Esophagus squamous epithelium (tissue), 5 donors: ENCODE results near the gene FITM1. TPM values are rescaled to one million over a fixed set of nuclear protein-coding genes. Genes with fewer than 3 reads are reported as not detected.
"Not testable (repeated sequence)": the region's sequence is repeated elsewhere in the genome, so short reads cannot be mapped to it uniquely, and the experiment has no call there.

Experiments
- DNase-seq: peaks from one replicate; lab custom pipeline; 2025; lab: John Stamatoyannopoulos, UW
- H3K27ac ChIP-seq, 4 donors: fragments of 200-600 bp; sonication (generic); one replicate each; pipeline ENCODE4 v1.5.1; 2016 to 2019; ENCODE audit warnings: mild to moderate bottlenecking in 1 of 4
- H3K27me3 ChIP-seq, 4 donors: fragments of 200-600 bp; sonication (generic); 1 replicate in 3 of 4; 2 replicates in 1 of 4; pipeline versions ENCODE4 v1.5.1 to v1.6.0; 2017 to 2021; ENCODE audit warnings: antibody characterized with exemption in 1 of 4
- H3K36me3 ChIP-seq, 3 donors: fragments of 200-600 bp; sonication (generic); one replicate each; pipeline ENCODE4 v1.5.1; 2016 to 2019
- H3K4me1 ChIP-seq, 3 donors: fragments of 200-600 bp; sonication (generic); one replicate each; pipeline ENCODE4 v1.5.1; 2017 to 2019
- H3K4me3 ChIP-seq, 4 donors: fragments of 200-600 bp; sonication (generic); 1 replicate in 3 of 4; 2 replicates in 1 of 4; pipeline ENCODE4 v1.5.1; 2016 to 2019; ENCODE audit warnings: mild to moderate bottlenecking in 2 of 4, moderate library complexity in 1 of 4
- H3K9me3 ChIP-seq, 3 donors: fragments of 200-600 bp; sonication (generic); one replicate each; pipeline ENCODE4 v1.5.1; 2016 to 2019
- POLR2A ChIP-seq, 4 donors: fragments of 450-650 bp; IDR thresholded peaks; one replicate each; pipeline ENCODE4 v1.6.1; 2017; ENCODE audit warnings: antibody characterized with exemption in 4 of 4, mild to moderate bottlenecking in 4 of 4, moderate library complexity in 3 of 4
- WGBS, 2 donors: methylation state at CpG; one replicate each; pipeline ENCODE4 v1.1.5; 2018; 5-methylcytosine and 5-hydroxymethylcytosine counted together
- intact Hi-C: fragments of 100-400 bp; cut with DNase I; formaldehyde crosslinking; loops from one replicate; pipeline ENCODE4 v1.15.0; 2022
- total RNA-seq, 4 donors: library from RNA; depleted of rRNA; stranded (reverse); fragments of >200 nt; gene quantifications; one replicate each; pipeline ENCODE4 v1.1.0, GENCODE V29; 2016
- TF ChIP-seq, protein P1 (sequence below), 6 experiments: fragments of 450-650 bp in 4 of 6; fragments of 200-600 bp in 2 of 6; sonication (generic) in 2 of 6; IDR thresholded peaks; one replicate each; pipeline ENCODE4 v1.5.1; 2016 to 2019; ENCODE audit warnings: antibody characterized with exemption in 6 of 6, mild to moderate bottlenecking in 4 of 6, moderate library complexity in 4 of 6
- donor health status: DM: yes; HTN: yes; CAD: no.

The FITM1 gene
- total RNA-seq, 4 donors from 2014 or later = 0.42 to 3.7 (median 0.95) TPM; not detected in 1

DNA sequence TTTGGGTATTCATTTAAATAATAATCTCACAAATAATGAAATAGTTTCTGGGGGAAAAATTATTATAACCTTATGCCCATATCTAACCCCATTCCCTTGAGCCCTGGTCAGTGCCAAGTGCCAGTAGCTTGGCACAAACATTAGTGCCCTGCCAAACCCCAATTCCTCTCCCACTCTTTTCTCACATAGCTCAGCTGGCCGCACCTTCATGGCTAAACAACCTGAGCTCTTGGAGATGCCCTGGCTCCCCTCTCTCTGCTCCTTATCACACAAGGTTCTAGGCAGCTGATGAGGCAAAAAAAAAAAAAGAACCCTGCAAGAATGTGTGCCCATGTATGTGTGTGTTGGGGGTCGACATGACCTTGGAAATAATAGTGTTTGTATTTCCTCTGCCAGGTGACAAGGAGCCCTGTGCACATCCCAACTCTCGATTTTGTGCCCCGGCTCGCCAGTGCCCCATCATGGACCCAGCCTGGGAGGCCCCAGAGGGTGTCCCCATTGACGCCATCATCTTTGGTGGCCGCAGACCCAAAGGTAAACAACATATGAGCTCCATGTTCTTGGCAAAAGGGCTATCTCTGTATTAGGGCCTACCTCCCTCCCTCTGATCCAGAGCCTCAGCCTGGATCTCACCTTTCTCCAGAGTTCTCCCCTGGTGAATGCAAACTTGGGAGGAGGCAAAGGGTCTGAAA, 28.0 kb upstream of the FITM1 start:
- no peak overlapping the region for H3K27ac ChIP-seq
- peaks cover 0 to 66% (median 6%) of the 10 kb centered on the region in 3 donors for H3K36me3 ChIP-seq
- intact Hi-C loops = loop anchor here (5.0 kb wide), 1 partner anchor 45 kb away; no protein-coding TSS in a partner anchor
- no peak overlapping the region for H3K4me3 ChIP-seq
- H3K27me3 ChIP-seq = no peaks in the 10 kb centered on the region
- TF ChIP-seq POLR2A (IDR thresholded peaks at IDR 0.05) = no peak
- TF ChIP-seq, protein P1, sequence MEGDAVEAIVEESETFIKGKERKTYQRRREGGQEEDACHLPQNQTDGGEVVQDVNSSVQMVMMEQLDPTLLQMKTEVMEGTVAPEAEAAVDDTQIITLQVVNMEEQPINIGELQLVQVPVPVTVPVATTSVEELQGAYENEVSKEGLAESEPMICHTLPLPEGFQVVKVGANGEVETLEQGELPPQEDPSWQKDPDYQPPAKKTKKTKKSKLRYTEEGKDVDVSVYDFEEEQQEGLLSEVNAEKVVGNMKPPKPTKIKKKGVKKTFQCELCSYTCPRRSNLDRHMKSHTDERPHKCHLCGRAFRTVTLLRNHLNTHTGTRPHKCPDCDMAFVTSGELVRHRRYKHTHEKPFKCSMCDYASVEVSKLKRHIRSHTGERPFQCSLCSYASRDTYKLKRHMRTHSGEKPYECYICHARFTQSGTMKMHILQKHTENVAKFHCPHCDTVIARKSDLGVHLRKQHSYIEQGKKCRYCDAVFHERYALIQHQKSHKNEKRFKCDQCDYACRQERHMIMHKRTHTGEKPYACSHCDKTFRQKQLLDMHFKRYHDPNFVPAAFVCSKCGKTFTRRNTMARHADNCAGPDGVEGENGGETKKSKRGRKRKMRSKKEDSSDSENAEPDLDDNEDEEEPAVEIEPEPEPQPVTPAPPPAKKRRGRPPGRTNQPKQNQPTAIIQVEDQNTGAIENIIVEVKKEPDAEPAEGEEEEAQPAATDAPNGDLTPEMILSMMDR (IDR thresholded peaks at IDR 0.05) = no peak
- 90 to 96% methylated on average over 5 to 6 of the region's 7 CpGs for WGBS, 2 donors
- H3K9me3 ChIP-seq = no peaks in the 10 kb centered on the region
- H3K4me1 ChIP-seq = peaks cover 0 to 4% (median 0%) of the 10 kb centered on the region in 3 donors
- DNase-seq = no peak

DNA sequence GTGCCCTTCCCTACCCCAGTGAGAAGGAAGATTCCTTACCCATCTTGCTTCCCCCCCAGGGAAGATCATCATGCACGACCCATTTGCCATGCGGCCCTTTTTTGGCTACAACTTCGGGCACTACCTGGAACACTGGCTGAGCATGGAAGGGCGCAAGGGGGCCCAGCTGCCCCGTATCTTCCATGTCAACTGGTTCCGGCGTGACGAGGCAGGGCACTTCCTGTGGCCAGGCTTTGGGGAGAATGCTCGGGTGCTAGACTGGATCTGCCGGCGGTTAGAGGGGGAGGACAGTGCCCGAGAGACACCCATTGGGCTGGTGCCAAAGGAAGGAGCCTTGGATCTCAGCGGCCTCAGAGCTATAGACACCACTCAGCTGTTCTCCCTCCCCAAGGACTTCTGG, 27.0 kb upstream of the FITM1 start:
- TF ChIP-seq, protein P1 (IDR thresholded peaks at IDR 0.05) = no peak
- no peak for TF ChIP-seq POLR2A (IDR thresholded peaks at IDR 0.05)
- DNase-seq = no peak
- Histone ChIP-seq H3K27ac (no peak overlapping the region), H3K9me3 (no peaks in the 10 kb centered on the region), H3K4me1 (peaks cover 0 to 5% (median 0%) of the 10 kb centered on the region in 3 donors), H3K4me3 (no peak overlapping the region), H3K36me3 (peaks cover 0 to 57% (median 6%) of the 10 kb centered on the region in 3 donors), H3K27me3 (no peaks in the 10 kb centered on the region)
- 87 to 93% methylated on average over 3 of the region's 13 CpGs for WGBS, 2 donors
- intact Hi-C loops = loop anchor here (5.0 kb wide), 1 partner anchor 46 kb away; no protein-coding TSS in a partner anchor

DNA sequence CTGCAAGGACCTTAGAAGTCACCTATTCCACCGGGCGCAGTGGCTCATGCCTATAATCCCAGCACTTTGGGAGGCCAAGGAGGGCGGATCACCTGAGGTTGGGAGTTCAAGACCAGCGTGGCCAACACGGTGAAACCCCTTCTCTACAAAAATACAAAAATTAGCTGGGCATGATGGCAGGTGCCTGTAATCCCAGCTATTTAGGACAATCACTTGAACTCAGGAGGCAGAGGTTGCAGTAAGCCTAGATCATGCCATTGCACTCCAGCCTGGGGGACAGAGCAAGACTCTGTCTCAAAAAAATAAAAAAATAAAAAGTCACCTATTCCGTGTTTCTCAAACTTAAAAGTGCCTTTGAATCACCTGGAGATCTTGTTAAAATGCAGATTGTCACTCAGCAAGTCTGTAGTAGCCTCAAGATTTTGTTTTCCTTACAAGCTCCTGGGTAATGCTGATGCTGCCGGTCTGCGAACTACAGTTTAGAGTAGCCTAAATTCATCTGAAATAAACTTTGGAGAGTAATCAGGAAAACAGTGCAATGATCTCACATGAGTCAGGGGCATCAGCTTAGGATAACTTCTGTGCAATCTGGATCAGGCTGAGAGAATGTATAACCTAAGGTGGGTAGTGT, 24.7 kb upstream of the FITM1 start:
- H3K9me3 ChIP-seq, H3K27me3 ChIP-seq, H3K4me3 ChIP-seq, DNase-seq, intact Hi-C loops, H3K27ac ChIP-seq: not testable (repeated sequence)
- WGBS, 2 donors = 84 to 93% methylated on average over 8 of the region's 8 CpGs
- Histone ChIP-seq H3K36me3 (peaks cover 0 to 34% (median 6%) of the 10 kb centered on the region in 3 donors), H3K4me1 (peaks cover 0 to 14% (median 0%) of the 10 kb centered on the region in 3 donors)

DNA sequence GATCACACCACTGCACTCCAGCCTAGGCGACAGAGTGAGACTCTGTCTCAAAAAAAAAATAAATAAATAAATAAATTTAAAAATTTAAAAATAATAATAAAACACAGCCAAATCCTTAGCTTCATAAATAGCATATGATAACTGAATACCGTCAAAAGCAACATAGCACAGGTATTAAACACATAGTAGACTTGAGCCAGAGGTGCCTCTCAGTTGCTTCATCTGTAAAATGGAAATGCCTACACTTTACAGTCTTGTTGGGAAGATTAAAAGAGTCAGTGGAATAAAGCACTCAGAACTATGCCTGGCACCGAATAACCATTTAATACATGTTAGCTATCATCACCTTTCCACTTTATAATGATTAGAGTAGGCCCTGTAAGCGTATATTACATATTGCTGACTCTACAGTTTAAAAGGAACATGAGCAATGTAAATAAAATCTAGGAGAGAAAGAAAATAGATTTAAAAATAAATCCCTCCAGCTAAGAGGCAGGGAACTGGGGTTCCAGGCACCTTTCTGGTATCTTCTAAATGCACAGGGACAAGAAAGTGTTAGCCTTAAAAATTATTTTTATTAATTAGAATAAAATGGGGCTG, 23.7 kb upstream of the FITM1 start:
- Histone ChIP-seq H3K4me1 (peaks cover 0 to 14% (median 0%) of the 10 kb centered on the region in 3 donors), H3K9me3 (no peaks in the 10 kb centered on the region), H3K27me3 (no peaks in the 10 kb centered on the region), H3K4me3 (no peak overlapping the region), H3K36me3 (peaks cover 0 to 24% (median 6%) of the 10 kb centered on the region in 3 donors), H3K27ac (no peak overlapping the region)
- no peak for TF ChIP-seq POLR2A (IDR thresholded peaks at IDR 0.05)
- TF ChIP-seq, protein P1 (IDR thresholded peaks at IDR 0.05) = no peak
- intact Hi-C loops = no loop called here
- no peak for DNase-seq
- 75 to 84% methylated on average over 4 of the region's 4 CpGs for WGBS, 2 donors

DNA sequence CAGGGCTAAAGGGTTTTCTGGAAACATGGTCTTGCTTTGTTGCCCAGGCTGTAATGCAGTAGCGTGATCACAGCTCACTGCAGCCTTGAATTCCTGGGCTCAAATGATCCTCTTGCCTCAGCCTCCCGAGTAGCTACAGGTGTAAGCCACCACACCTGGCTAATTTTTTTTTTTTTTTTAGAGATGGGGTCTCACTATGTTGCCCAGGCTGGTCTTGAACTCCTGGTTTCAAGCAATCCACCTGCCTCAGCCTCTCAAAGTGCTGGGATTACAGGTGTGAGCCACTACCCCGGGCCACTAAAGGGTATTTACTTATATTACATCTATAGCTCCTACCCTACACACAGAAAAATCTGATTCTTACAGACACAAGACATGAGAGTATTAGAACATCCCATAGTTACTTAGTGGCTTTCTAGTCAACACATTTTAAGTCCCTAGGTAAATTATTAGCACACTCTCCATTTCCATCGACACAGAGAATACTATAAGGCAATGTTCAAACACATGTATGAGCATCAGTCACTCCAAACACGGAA, 22.1 kb upstream of the FITM1 start:
- H3K4me1 ChIP-seq = peaks cover 2 to 17% (median 2%) of the 10 kb centered on the region in 3 donors
- TF ChIP-seq, protein P1 (IDR thresholded peaks at IDR 0.05) = no peak
- no peak for TF ChIP-seq POLR2A (IDR thresholded peaks at IDR 0.05)
- H3K36me3 ChIP-seq = peaks cover 0 to 14% (median 0%) of the 10 kb centered on the region in 3 donors
- no peak for DNase-seq
- H3K27ac ChIP-seq = peak overlapping the region in 2 of 4 donors; percentile 37 to 54
- H3K9me3 ChIP-seq = no peaks in the 10 kb centered on the region
- H3K4me3 ChIP-seq = no peak overlapping the region
- 39 to 42% methylated on average over 5 of the region's 5 CpGs for whole genome bisulfite sequencing, 2 donors
- no peaks in the 10 kb centered on the region for H3K27me3 ChIP-seq
- intact Hi-C loops = no loop called here
